Endodermal cell (in vitro differentiated cells): ENCODE results near the gene BAD. TPM values are rescaled to one million over a fixed set of nuclear protein-coding genes. Genes with fewer than 3 reads are reported as not detected.

Source experiments
- DNase-seq: peaks from one replicate; pipeline ENCODE4 v3.0.0-alpha.2; 2017
- H3K27ac ChIP-seq: 2 replicates; pipeline ENCODE4 v1.5.1; 2013; ENCODE audit warnings: mild to moderate bottlenecking, low read depth, low read length, moderate library complexity
- H3K27me3 ChIP-seq: 2 replicates; pipeline ENCODE4 v1.6.1; 2013; ENCODE audit warnings: mild to moderate bottlenecking, low read length, moderate library complexity; ENCODE audit not compliant: insufficient read depth, control insufficient read depth, poor library complexity, severe bottlenecking
- H3K36me3 ChIP-seq: 2 replicates; pipeline ENCODE4 v1.7.0; 2013; ENCODE audit warnings: mild to moderate bottlenecking, low read length, moderate library complexity; ENCODE audit not compliant: control insufficient read depth, insufficient read depth
- H3K4me1 ChIP-seq: one replicate; pipeline ENCODE4 v1.7.0; 2013; ENCODE audit warnings: low read length; ENCODE audit not compliant: control insufficient read depth, insufficient read depth
- H3K4me3 ChIP-seq: 2 replicates; pipeline ENCODE4 v1.5.1; 2013; ENCODE audit warnings: mild to moderate bottlenecking, low read length, moderate library complexity
- H3K9ac ChIP-seq: 2 replicates; pipeline ENCODE4 v1.6.1; 2013; ENCODE audit warnings: mild to moderate bottlenecking, low read length, moderate library complexity; ENCODE audit not compliant: poor library complexity, severe bottlenecking; ENCODE audit errors: extremely low read depth
- H3K9me3 ChIP-seq: 2 replicates; pipeline ENCODE4 v1.6.1; 2013; ENCODE audit warnings: mild to moderate bottlenecking, low read length, moderate library complexity; ENCODE audit not compliant: control insufficient read depth
- H3K27ac Mint-ChIP-seq: 2 replicates; pipeline ENCODE4 v1.8.0; 2020; ENCODE audit warnings: mixed read lengths
- H3K27me3 Mint-ChIP-seq: 2 replicates; pipeline ENCODE4 v1.8.0; 2021; ENCODE audit warnings: mild to moderate bottlenecking, mixed read lengths; ENCODE audit not compliant: insufficient read depth
- H3K36me3 Mint-ChIP-seq: 2 replicates; pipeline ENCODE4 v1.8.0; 2020; ENCODE audit warnings: low read depth, mixed read lengths
- H3K4me1 Mint-ChIP-seq: 2 replicates; pipeline ENCODE4 v1.8.0; 2020; ENCODE audit warnings: mixed read lengths
- H3K4me3 Mint-ChIP-seq: 2 replicates; pipeline ENCODE4 v1.8.0; 2020; ENCODE audit warnings: mild to moderate bottlenecking, moderate library complexity, mixed read lengths
- H3K9me3 Mint-ChIP-seq: 2 replicates; pipeline ENCODE4 v1.8.0; 2020; ENCODE audit warnings: mild to moderate bottlenecking, mixed read lengths
- WGBS, 2 experiments: methylation state at CpG; one replicate each; pipeline versions ENCODE4 v1.1.5 to v1.1.7; 2013; ENCODE audit warnings: missing lambda C conversion rate in 2 of 2, mixed read lengths in 1 of 2; ENCODE audit not compliant: insufficient coverage in 1 of 2, insufficient read length in 1 of 2; 5-methylcytosine and 5-hydroxymethylcytosine counted together
- total RNA-seq, 2 donors: library from RNA; stranded (reverse); fragmentation: NEBNext Ultra II Directional in 1 of 2; extraction: Animal tissue kit (Norgen Biotek cat#: 25700) in 1 of 2; gene quantifications; 2 replicates in 1 of 2; 3 replicates in 1 of 2; pipeline ENCODE4 v1.2.1, GENCODE V29; 2021
- TF ChIP-seq, protein P1 (sequence below): fragments of 200-600 bp; sonication (generic); conservative IDR thresholded peaks from 2 replicates; pipeline ENCODE4 v1.5.0; 2021; ENCODE audit warnings: antibody characterized with exemption, mild to moderate bottlenecking

The BAD gene
- total RNA-seq, 2 donors from 2014 or later, result 42.3 to 48.2 TPM

DNA sequence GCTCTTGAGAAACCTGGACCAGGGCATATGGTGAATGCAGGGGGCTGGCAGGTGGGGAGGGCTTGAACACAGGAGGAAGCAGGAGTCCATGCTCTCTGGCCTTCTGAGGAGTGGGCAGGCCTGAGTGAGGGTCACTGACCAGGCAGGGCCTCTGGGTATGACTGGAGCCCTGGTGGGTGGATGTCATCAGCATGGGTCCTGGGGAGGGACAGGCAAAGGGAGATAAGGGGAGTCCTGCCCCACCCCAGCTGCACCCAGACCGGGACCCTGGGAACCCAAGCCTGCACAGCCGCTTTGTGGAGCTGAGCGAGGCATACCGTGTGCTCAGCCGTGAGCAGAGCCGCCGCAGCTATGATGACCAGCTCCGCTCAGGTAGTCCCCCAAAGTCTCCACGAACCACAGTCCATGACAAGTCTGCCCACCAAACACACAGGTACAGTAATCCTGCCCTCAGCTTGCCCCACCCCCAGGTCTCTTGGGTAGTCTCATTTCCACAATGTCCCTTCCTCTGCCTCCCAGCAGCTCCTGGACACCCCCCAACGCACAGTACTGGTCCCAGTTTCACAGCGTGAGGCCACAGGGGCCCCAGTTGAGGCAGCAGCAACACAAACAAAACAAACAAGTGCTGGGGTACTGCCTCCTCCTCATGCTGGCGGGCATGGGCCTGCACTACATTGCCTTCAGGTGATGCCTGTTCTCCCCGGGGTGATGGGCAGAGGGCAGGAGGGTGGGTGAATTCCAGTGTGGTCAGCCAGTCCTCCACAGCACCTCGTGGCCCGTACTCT lies 52.1 kb downstream of the BAD start:
- Mint-ChIP-seq H3K27ac (no peak overlapping the region), H3K9me3 (no peaks in the 10 kb centered on the region), H3K4me1 (peaks cover 10% of the 10 kb centered on the region), H3K36me3 (no peaks in the 10 kb centered on the region), H3K27me3 (peaks cover 6% of the 10 kb centered on the region), H3K4me3 (peak overlapping the region; percentile 72)
- TF ChIP-seq, protein P1, sequence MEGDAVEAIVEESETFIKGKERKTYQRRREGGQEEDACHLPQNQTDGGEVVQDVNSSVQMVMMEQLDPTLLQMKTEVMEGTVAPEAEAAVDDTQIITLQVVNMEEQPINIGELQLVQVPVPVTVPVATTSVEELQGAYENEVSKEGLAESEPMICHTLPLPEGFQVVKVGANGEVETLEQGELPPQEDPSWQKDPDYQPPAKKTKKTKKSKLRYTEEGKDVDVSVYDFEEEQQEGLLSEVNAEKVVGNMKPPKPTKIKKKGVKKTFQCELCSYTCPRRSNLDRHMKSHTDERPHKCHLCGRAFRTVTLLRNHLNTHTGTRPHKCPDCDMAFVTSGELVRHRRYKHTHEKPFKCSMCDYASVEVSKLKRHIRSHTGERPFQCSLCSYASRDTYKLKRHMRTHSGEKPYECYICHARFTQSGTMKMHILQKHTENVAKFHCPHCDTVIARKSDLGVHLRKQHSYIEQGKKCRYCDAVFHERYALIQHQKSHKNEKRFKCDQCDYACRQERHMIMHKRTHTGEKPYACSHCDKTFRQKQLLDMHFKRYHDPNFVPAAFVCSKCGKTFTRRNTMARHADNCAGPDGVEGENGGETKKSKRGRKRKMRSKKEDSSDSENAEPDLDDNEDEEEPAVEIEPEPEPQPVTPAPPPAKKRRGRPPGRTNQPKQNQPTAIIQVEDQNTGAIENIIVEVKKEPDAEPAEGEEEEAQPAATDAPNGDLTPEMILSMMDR, result no peak
- peaks cover 3% of the 10 kb centered on the region for H3K36me3 ChIP-seq
- no peak overlapping the region for H3K9ac ChIP-seq
- H3K27me3 ChIP-seq, result no peaks in the 10 kb centered on the region
- 88 to 92% methylated on average over 5 to 15 of the region's 15 CpGs for WGBS, 2 experiments
- DNase-seq, result no peak
- H3K27ac ChIP-seq, result no peak overlapping the region
- H3K4me3 ChIP-seq, result no peak overlapping the region
- H3K4me1 ChIP-seq, result no peaks in the 10 kb centered on the region
- H3K9me3 ChIP-seq, result no peaks in the 10 kb centered on the region

DNA sequence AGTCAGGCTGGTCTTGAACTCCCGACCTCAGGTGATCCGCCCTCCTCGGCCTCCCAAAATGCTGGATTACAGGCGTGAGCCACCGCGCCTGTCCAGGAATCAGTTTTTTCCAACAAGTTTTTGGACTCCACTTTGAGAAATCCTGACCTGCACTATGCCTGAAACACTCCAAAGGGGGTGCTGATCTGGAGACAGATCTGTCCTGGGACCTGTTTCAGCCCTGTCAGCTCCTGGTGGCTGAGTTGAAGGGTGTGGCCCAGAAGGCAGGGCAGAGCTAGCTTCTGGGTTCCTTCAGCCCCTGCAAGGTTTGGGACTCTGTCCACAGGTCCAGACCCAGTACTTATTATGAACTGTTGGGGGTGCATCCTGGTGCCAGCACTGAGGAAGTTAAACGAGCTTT lies 52.9 kb downstream of the BAD start:
- Histone ChIP-seq H3K4me1 (peaks cover 4% of the 10 kb centered on the region), H3K27me3 (no peaks in the 10 kb centered on the region), H3K36me3 (no peaks in the 10 kb centered on the region), H3K27ac (no peak overlapping the region), H3K9me3 (no peaks in the 10 kb centered on the region), H3K9ac (no peak overlapping the region), H3K4me3 (peak overlapping the region; percentile 85)
- Mint-ChIP-seq H3K4me1 (peaks cover 13% of the 10 kb centered on the region), H3K4me3 (peak overlapping the region; percentile 72), H3K36me3 (no peaks in the 10 kb centered on the region), H3K27ac (no peak overlapping the region), H3K27me3 (peaks cover 6% of the 10 kb centered on the region), H3K9me3 (no peaks in the 10 kb centered on the region)
- 92 to 94% methylated on average over 7 of the region's 7 CpGs for WGBS, 2 experiments
- TF ChIP-seq, protein P1, result no peak
- DNase-seq, result no peak

DNA sequence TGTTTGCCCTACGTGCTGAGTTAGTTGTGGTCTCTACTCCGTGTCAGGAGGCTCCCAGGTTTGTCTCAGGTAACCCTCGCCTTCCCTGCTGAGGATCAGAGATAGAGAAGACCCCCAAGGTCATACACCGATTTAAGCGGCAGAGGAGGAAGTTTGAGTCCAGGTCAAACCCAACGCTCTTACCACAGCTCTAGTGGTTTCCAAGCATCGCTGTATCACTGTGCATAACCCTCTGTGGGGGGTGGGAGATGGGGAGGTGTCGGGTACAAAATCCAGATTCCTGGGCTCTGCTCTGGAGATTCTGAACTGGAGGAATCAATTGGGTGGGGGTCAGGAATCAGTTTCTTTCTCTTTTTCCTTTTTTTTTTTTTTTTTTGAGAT lies 53.5 kb downstream of the BAD start:
- H3K4me1 ChIP-seq, result peaks cover 4% of the 10 kb centered on the region
- no peaks in the 10 kb centered on the region for H3K36me3 ChIP-seq
- Mint-ChIP-seq H3K36me3 (no peaks in the 10 kb centered on the region), H3K27ac (peak overlapping the region; percentile 81), H3K4me3 (peak overlapping the region; percentile 72), H3K27me3 (peaks cover 6% of the 10 kb centered on the region), H3K4me1 (peaks cover 13% of the 10 kb centered on the region), H3K9me3 (no peaks in the 10 kb centered on the region)
- H3K27me3 ChIP-seq, result no peaks in the 10 kb centered on the region
- H3K9me3 ChIP-seq, result no peaks in the 10 kb centered on the region
- TF ChIP-seq, protein P1, result no peak
- no peak overlapping the region for H3K27ac ChIP-seq
- H3K9ac ChIP-seq, result peak overlapping the region; percentile 49
- no peak for DNase-seq
- WGBS, 2 experiments, result 8 to 17% methylated on average over 3 to 8 of the region's 8 CpGs
- peak overlapping the region; percentile 85 for H3K4me3 ChIP-seq
